Measurements from ENCODE around the gene RAET1E.
"Not testable (repeated sequence)": the region's sequence is repeated elsewhere in the genome, so short reads cannot be mapped to it uniquely, and the experiment has no call there.

RAET1E gene

GRCh38 chr6:149927025-149927424, 29.1 kb upstream of the RAET1E start:
- DNase-seq, result not testable (repeated sequence)

- DNase-seq, result peak; percentile 78 to 87 (median 86)
Measured at GRCh38 chr6:149925974-149926777, 28.3 kb upstream of the RAET1E start.

GRCh38 chr6:149925253-149925973, 27.5 kb upstream of the RAET1E start:
- DNase-seq, result peak in 1 of 3 donors; percentile 41

- DNase-seq, result no peak
Measured at GRCh38 chr6:149924933-149925252, 27.0 kb upstream of the RAET1E start.

GRCh38 chr6:149924206-149924932, 26.5 kb upstream of the RAET1E start:
- no peak for DNase-seq

GRCh38 chr6:149923327-149923986, 25.5 kb upstream of the RAET1E start:
- DNase-seq, result no peak

GRCh38 chr6:149922642-149923326, 24.9 kb upstream of the RAET1E start, which contains the start of gene RAET1G:
TSS of gene RAET1G (minus strand) at chr6:149923121. CDS start at chr6:149923010, 111 bp downstream.
- DNase-seq, result peak; percentile 86 to 92 (median 89)

DNA sequence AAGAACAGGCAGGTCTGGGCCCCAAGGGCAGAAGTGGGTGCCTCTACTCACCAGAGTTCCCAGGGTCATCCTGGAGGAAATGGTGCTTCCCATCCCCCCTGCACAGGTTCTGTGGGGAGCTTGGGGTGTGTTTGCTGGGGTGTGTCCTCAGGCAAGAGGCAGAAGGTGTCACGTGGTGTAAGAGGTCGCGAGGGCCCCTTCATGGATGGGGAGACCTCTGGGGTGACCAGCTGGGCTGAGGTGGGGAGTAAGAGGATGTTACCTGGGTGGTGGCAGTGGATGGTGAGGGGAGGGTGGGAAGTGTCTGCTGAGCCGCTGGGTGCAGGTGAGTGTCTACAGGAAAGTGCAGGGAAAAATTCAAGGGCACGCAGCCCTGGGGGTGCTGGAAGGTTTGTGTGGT, 24.2 kb upstream of the RAET1E start:
- DNase-seq, result not testable (repeated sequence)

GRCh38 chr6:149921361-149921760, 23.4 kb upstream of the RAET1E start:
- no peak for DNase-seq

DNA sequence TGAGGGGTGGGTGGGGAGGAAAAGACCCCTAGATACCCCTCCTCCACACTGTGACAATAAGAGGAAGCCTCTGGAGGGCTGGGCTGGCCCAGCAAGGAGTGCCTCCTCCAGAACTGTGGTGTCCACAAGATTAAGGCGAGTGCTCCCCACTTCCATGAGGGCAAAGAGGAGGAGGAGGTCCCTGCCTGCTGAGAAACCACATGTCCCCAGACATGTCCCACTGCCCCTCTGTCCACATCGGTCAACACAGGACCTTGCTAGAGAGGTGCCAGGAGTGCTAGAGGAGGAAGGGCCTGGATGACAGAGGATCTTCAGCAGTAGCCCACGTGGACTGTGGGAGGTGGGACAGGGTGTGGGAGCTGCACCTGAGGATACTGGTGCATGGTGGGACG, 21.9 kb upstream of the RAET1E start:
- no peak for DNase-seq

DNA sequence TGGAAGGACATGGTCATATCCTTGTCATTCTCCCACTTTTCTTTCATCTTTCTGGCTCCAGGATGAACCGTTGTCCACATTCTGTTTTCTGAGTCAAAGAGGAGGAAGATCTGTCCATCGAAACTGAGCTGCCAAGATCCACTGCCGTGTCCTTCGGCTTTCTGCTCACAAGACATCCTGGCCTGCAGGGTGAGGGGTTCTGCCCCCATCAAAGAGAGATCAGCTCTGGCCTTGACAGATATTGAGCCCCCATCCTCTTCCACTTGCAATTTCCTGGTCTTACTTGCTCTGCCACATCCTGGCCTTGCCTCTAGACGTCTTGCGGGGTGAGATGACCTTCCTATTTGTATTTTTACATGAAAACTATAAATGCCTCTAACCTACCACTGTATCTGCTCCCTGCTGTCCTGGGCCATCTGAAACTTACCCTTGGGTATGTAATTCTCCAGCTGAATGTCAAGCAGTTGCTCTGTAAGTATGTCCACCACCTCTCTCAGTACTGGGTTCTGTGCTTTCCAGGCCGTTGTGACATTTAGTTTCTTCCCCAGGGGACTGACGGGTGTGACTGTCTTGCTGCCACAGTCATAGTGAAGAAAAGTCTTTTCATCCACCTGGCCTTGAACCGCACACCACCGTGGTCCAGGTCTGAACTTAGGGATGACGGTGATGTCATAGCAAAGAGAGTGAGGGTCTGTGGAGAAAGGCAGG, 21.4 kb upstream of the RAET1E start:
- not testable (repeated sequence) for DNase-seq

- DNase-seq, result no peak
Measured at GRCh38 chr6:149918151-149918905, 20.4 kb upstream of the RAET1E start.

DNA sequence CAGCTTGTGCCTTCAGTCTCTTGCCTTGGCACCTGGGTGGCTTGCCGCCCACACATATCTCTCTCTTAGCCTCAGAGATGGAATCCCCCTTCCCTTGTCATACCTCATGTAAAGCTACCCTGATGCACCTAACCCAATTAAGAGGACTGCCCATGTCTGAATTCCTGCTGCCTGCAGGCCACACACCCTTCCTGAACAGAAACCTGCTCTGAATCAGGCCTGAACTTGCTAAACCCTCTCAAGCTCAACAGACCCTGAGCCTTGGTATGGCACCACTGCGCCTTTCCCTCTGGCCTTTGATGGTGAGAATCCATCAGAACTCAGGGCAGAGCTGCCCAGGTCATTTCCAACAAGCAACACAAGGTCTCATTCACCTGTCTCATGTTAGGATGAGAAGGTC, 19.8 kb upstream of the RAET1E start:
- DNase-seq, result no peak

- no peak for DNase-seq
Measured at GRCh38 chr6:149915970-149916865, 18.3 kb upstream of the RAET1E start.

DNA sequence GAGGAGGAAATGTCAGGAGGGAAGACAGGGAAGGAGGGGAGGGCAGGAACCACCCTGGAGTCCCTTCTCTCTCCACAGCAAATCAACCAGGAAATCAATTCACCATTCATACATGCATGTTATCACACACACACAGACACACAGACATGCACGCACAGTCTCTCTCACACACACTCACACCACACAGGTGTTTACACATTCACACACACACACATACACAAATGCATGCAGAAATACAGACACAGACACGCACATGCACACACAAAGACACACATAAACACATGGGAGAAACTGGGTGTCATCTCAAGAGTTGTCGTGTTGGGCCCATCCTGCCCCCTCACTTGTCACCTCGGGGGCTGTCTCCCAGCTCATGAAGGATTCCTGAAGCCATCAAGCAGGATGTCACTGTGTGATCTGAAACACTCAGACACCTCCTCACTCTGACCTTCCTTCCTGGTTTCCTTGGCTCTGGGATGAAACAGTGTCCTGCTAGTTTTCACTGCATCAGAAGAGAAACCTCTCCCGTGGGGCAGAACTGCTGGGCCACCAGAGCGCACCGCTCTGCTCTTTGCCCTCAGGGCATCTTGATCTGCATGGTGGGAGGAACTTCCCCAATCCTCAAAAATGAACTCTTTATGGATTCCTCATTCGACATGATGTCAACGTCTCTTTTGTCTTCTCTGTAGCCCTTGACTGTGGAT, 15.8 kb upstream of the RAET1E start:
- no peak for DNase-seq

DNA sequence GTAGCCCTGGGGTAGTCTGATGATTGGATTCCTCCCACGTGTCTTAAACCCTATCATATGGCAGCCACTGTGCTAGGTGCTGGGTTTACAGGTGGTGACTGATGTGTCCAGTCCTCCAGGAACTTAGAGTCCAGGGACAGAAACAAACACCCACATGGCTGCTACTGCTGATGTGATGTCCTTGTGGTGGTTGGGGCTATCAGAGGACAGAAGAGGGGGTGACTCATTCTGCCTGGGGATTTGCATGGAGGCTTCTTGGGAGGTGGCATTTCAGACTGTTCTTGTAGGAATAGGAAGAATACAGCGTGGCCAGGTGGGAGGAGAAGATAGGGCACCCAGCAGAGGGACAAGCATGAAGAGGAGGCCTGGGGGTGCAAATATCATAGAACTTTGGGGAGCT, 15.2 kb upstream of the RAET1E start:
- DNase-seq, result peak in 1 of 3 donors; percentile 28

GRCh38 chr6:149912680-149913079, 14.8 kb upstream of the RAET1E start:
- DNase-seq, result not testable (repeated sequence)

DNA sequence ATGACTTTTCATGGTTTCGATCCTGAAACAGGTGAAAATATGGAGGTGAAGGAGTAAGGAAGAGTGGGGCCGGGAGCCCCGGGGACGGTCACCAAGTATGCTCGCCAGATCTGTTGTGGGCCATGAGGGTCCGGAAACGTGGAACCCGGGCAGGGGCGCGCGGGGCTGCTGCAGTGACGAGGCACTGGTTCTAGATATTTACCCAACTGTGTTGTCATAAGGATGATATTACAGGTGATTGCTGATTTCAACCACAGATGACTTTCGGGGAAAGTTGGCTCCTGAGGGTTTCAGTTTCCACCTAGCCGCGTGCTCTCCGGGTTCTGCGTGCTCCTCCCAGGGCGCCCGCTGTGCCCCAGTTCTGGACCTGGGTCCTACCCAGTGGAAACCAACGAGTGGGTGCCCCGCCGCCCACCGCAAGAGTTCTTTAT, 12.8 kb upstream of the RAET1E start:
- no peak for DNase-seq

Data from suppressor macrophage treated with lipopolysaccharide for 1 hour (primary cell).